Measurements from ENCODE around the gene SRXN1. TPM values are rescaled to one million over a fixed set of nuclear protein-coding genes. Genes with fewer than 3 reads are reported as not detected.
A peak's percentile ranks its signal among the peaks of the same experiment; 100 is the strongest.

SRXN1 gene
- total RNA-seq, 1 donor = 65.1 TPM

DNA sequence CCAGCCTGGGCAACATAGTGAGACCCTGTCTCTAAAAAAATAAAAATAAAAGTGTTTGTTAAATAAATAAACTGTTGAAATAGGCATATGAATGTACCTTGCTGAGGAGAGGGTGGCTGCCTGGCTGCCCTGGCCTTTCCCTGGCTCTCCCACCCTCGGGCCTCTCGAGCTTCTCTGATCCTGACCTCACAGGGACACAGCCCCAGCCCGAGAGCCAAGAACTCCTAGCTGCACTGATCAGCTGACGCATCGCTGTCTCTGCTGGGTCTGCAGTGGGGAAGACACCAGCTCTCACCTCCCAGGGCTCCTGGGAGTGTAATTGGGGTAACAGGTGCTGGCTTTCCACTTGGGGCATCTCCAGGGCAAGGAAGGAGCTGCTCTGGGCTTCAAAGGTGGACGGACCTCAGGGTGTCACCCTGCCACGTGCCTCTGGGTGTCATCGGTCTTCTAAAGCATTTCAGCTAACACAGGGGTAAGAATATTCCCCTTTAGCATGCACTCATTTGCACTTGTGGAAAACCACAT, 49.8 kb downstream of the SRXN1 start:
- Histone ChIP-seq H3K36me3 (ENCODE audit: insufficient read depth, low read length) (no peaks in the 10 kb centered on the region), H3K4me1 (ENCODE audit: insufficient read depth, low read length) (no peaks in the 10 kb centered on the region), H3K4me2 (ENCODE audit: insufficient read depth, low read length) (no peak overlapping the region), H3K27me3 (ENCODE audit: insufficient read depth, low read length) (peaks cover 14% of the 10 kb centered on the region), H3K27ac (ENCODE audit: low read depth, low read length) (no peak overlapping the region), H3K9me3 (ENCODE audit: low read depth, low read length) (no peaks in the 10 kb centered on the region), H4K20me1 (ENCODE audit: insufficient read depth, low read length) (no peaks in the 10 kb centered on the region), H3K79me2 (ENCODE audit: insufficient read depth, low read length) (no peaks in the 10 kb centered on the region), H2AFZ (ENCODE audit: low read length) (no peak overlapping the region), H3K4me3 (ENCODE audit: insufficient read depth, low read length) (no peak overlapping the region)
- peak; percentile 61 for DNase-seq (ENCODE audit: insufficient read length, low spot score, missing footprints)
- no peak for TF ChIP-seq CTCF (IDR thresholded peaks at IDR 0.05; ENCODE audit: extremely low read depth, low read depth, low read length)

- Histone ChIP-seq H3K27ac (ENCODE audit: low read depth, low read length) (no peak overlapping the region), H4K20me1 (ENCODE audit: insufficient read depth, low read length) (no peaks in the 10 kb centered on the region), H3K9me3 (ENCODE audit: low read depth, low read length) (no peaks in the 10 kb centered on the region), H2AFZ (ENCODE audit: low read length) (no peak overlapping the region), H3K36me3 (ENCODE audit: insufficient read depth, low read length) (no peaks in the 10 kb centered on the region), H3K79me2 (ENCODE audit: insufficient read depth, low read length) (no peaks in the 10 kb centered on the region), H3K4me1 (ENCODE audit: insufficient read depth, low read length) (no peaks in the 10 kb centered on the region), H3K27me3 (ENCODE audit: insufficient read depth, low read length) (peaks cover 7% of the 10 kb centered on the region), H3K4me2 (ENCODE audit: insufficient read depth, low read length) (no peak overlapping the region), H3K4me3 (ENCODE audit: insufficient read depth, low read length) (no peak overlapping the region)
- peak; percentile 73 for DNase-seq (ENCODE audit: insufficient read length, low spot score, missing footprints)
- TF ChIP-seq CTCF (IDR thresholded peaks at IDR 0.05; ENCODE audit: extremely low read depth, low read depth, low read length) = no peak
Observed at GRCh38 chr20:602111-602970, 50.7 kb downstream of the SRXN1 start.

- no peak overlapping the region for H3K4me3 ChIP-seq (ENCODE audit: insufficient read depth, low read length)
- H3K9me3 ChIP-seq (ENCODE audit: low read depth, low read length) = no peaks in the 10 kb centered on the region
- no peak overlapping the region for H3K4me2 ChIP-seq (ENCODE audit: insufficient read depth, low read length)
- no peaks in the 10 kb centered on the region for H3K4me1 ChIP-seq (ENCODE audit: insufficient read depth, low read length)
- H3K36me3 ChIP-seq (ENCODE audit: insufficient read depth, low read length) = no peaks in the 10 kb centered on the region
- peaks cover 7% of the 10 kb centered on the region for H3K27me3 ChIP-seq (ENCODE audit: insufficient read depth, low read length)
- H3K79me2 ChIP-seq (ENCODE audit: insufficient read depth, low read length) = no peaks in the 10 kb centered on the region
- DNase-seq (ENCODE audit: insufficient read length, low spot score, missing footprints) = no peak
- H4K20me1 ChIP-seq (ENCODE audit: insufficient read depth, low read length) = no peaks in the 10 kb centered on the region
- H2AFZ ChIP-seq (ENCODE audit: low read length) = no peak overlapping the region
- no peak for TF ChIP-seq CTCF (IDR thresholded peaks at IDR 0.05; ENCODE audit: extremely low read depth, low read depth, low read length)
- H3K27ac ChIP-seq (ENCODE audit: low read depth, low read length) = no peak overlapping the region
Observed at GRCh38 chr20:600736-601135, 52.3 kb downstream of the SRXN1 start.

- Histone ChIP-seq H3K9me3 (ENCODE audit: low read depth, low read length) (no peaks in the 10 kb centered on the region), H2AFZ (ENCODE audit: low read length) (no peak overlapping the region), H3K36me3 (ENCODE audit: insufficient read depth, low read length) (no peaks in the 10 kb centered on the region), H3K4me3 (ENCODE audit: insufficient read depth, low read length) (no peak overlapping the region), H3K27ac (ENCODE audit: low read depth, low read length) (no peak overlapping the region), H3K4me1 (ENCODE audit: insufficient read depth, low read length) (no peaks in the 10 kb centered on the region), H3K4me2 (ENCODE audit: insufficient read depth, low read length) (no peak overlapping the region), H4K20me1 (ENCODE audit: insufficient read depth, low read length) (no peaks in the 10 kb centered on the region), H3K27me3 (ENCODE audit: insufficient read depth, low read length) (peaks cover 4% of the 10 kb centered on the region), H3K79me2 (ENCODE audit: insufficient read depth, low read length) (no peaks in the 10 kb centered on the region)
- no peak for TF ChIP-seq CTCF (IDR thresholded peaks at IDR 0.05; ENCODE audit: extremely low read depth, low read depth, low read length)
- DNase-seq (ENCODE audit: insufficient read length, low spot score, missing footprints) = peak; percentile 81
Observed at GRCh38 chr20:600141-600540, 52.9 kb downstream of the SRXN1 start.

All from osteoblast (primary cell).